Mesenchymal stem cell (in vitro differentiated cells and primary cell): ENCODE results near the gene ZNF346.

Source experiments
- DNase-seq: peaks from one replicate; pipeline ENCODE4 v3.0.0-alpha.2; 2013
- H2AFZ ChIP-seq: one replicate; pipeline ENCODE4 v1.6.1; 2013; ENCODE audit warnings: low read depth, mild to moderate bottlenecking, control low read depth, inconsistent platforms, low read length, moderate library complexity
- H2AK5ac ChIP-seq: 2 replicates; pipeline ENCODE4 v1.6.1; 2013; ENCODE audit warnings: low read length, moderate library complexity, mild to moderate bottlenecking, inconsistent platforms; ENCODE audit not compliant: severe bottlenecking
- H2BK120ac ChIP-seq: one replicate; pipeline ENCODE4 v1.6.1; 2013; ENCODE audit warnings: low read depth, mild to moderate bottlenecking, inconsistent platforms, low read length, moderate library complexity
- H2BK12ac ChIP-seq, 2 experiments: one replicate each; pipeline ENCODE4 v1.6.1; 2013; ENCODE audit warnings: inconsistent platforms in 2 of 2, low read length in 2 of 2, mild to moderate bottlenecking in 2 of 2, moderate library complexity in 2 of 2, control low read depth in 1 of 2
- H2BK15ac ChIP-seq: one replicate; pipeline ENCODE4 v1.6.1; 2013; ENCODE audit warnings: mild to moderate bottlenecking, low read depth, inconsistent platforms; ENCODE audit not compliant: poor library complexity, severe bottlenecking
- H2BK5ac ChIP-seq: 2 replicates; pipeline ENCODE4 v1.6.1; 2013; ENCODE audit warnings: low read depth, mild to moderate bottlenecking, low read length, control low read depth, inconsistent platforms; ENCODE audit not compliant: poor library complexity, severe bottlenecking
- H3K14ac ChIP-seq, 2 experiments: one replicate each; pipeline ENCODE4 v1.6.1; 2013; ENCODE audit warnings: inconsistent platforms in 2 of 2, low read length in 2 of 2, control low read depth in 1 of 2, mild to moderate bottlenecking in 1 of 2, moderate library complexity in 1 of 2
- H3K18ac ChIP-seq, 2 experiments: one replicate each; pipeline ENCODE4 v1.6.1; 2013; ENCODE audit warnings: inconsistent platforms in 2 of 2, low read length in 2 of 2, control low read depth in 1 of 2, low read depth in 1 of 2, mild to moderate bottlenecking in 1 of 2
- H3K23ac ChIP-seq, 2 experiments: one replicate each; pipeline ENCODE4 v1.6.1; 2013; ENCODE audit warnings: inconsistent platforms in 2 of 2, low read length in 2 of 2, mild to moderate bottlenecking in 2 of 2, moderate library complexity in 2 of 2, control low read depth in 1 of 2
- H3K27ac ChIP-seq: 2 replicates; pipeline ENCODE4 v1.5.1; 2013; ENCODE audit warnings: mild to moderate bottlenecking, moderate library complexity, low read length, control low read depth, inconsistent platforms; ENCODE audit not compliant: poor library complexity, severe bottlenecking
- H3K27me3 ChIP-seq, 2 experiments: 2 replicates each; pipeline versions ENCODE4 v1.6.1 to v1.7.0; 2013; ENCODE audit warnings: low read length in 2 of 2, mild to moderate bottlenecking in 2 of 2, moderate library complexity in 2 of 2, control low read depth in 1 of 2, inconsistent platforms in 1 of 2; ENCODE audit not compliant: control insufficient read depth in 1 of 2, insufficient read depth in 1 of 2
- H3K36me3 ChIP-seq, 2 experiments: 2 replicates each; pipeline versions ENCODE4 v1.6.1 to v1.7.0; 2013; ENCODE audit warnings: low read length in 2 of 2, control low read depth in 1 of 2, inconsistent platforms in 1 of 2, low read depth in 1 of 2, mild to moderate bottlenecking in 1 of 2; ENCODE audit not compliant: insufficient read depth in 2 of 2, control insufficient read depth in 1 of 2
- H3K4ac ChIP-seq, 2 experiments: one replicate each; pipeline ENCODE4 v1.6.1; 2013; ENCODE audit warnings: inconsistent platforms in 2 of 2, low read length in 2 of 2, mild to moderate bottlenecking in 2 of 2, moderate library complexity in 2 of 2, control low read depth in 1 of 2, low read depth in 1 of 2
- H3K4me1 ChIP-seq: 2 replicates; pipeline ENCODE4 v1.6.1; 2013; ENCODE audit warnings: low read depth, low read length, control low read depth; ENCODE audit not compliant: control insufficient read depth, insufficient read depth
- H3K4me2 ChIP-seq: 2 replicates; pipeline ENCODE4 v1.6.1; 2013; ENCODE audit warnings: low read length, mild to moderate bottlenecking, inconsistent platforms; ENCODE audit not compliant: poor library complexity, severe bottlenecking
- H3K4me3 ChIP-seq, 2 experiments: 2 replicates each; pipeline versions ENCODE4 v1.5.1 to v1.7.0; 2013; ENCODE audit warnings: low read length in 2 of 2, mild to moderate bottlenecking in 2 of 2, control low read depth in 1 of 2, low read depth in 1 of 2; ENCODE audit not compliant: insufficient read depth in 1 of 2
- H3K79me1 ChIP-seq: replicated peaks from 2 replicates; pipeline ENCODE4 v1.6.1; 2013; ENCODE audit warnings: mild to moderate bottlenecking, control low read depth, low read length, inconsistent platforms; ENCODE audit not compliant: poor library complexity, severe bottlenecking
- H3K9ac ChIP-seq: 2 replicates; pipeline ENCODE4 v1.7.0; 2013; ENCODE audit warnings: mild to moderate bottlenecking, low read length, moderate library complexity
- H3K9me3 ChIP-seq: 2 replicates; pipeline ENCODE4 v1.7.0; 2013; ENCODE audit warnings: mild to moderate bottlenecking, low read length; ENCODE audit not compliant: control insufficient read depth
- H4K8ac ChIP-seq: one replicate; pipeline ENCODE4 v1.6.1; 2013; ENCODE audit warnings: inconsistent platforms, mild to moderate bottlenecking, low read length, moderate library complexity
- H4K91ac ChIP-seq: one replicate; pipeline ENCODE4 v1.6.1; 2013; ENCODE audit warnings: mild to moderate bottlenecking, low read length, inconsistent platforms
- WGBS: methylation state at CpG from one replicate; pipeline ENCODE4 v1.1.7; 2013; ENCODE audit warnings: mixed read lengths; 5-methylcytosine and 5-hydroxymethylcytosine counted together

Gene ZNF346

GRCh38 chr5:177084175-177084574 lies 61.7 kb downstream of the ZNF346 start:
- WGBS, result 69% methylated on average over 3 of the region's 4 CpGs
- peak overlapping the region; percentile 32 for H2AFZ ChIP-seq

DNA sequence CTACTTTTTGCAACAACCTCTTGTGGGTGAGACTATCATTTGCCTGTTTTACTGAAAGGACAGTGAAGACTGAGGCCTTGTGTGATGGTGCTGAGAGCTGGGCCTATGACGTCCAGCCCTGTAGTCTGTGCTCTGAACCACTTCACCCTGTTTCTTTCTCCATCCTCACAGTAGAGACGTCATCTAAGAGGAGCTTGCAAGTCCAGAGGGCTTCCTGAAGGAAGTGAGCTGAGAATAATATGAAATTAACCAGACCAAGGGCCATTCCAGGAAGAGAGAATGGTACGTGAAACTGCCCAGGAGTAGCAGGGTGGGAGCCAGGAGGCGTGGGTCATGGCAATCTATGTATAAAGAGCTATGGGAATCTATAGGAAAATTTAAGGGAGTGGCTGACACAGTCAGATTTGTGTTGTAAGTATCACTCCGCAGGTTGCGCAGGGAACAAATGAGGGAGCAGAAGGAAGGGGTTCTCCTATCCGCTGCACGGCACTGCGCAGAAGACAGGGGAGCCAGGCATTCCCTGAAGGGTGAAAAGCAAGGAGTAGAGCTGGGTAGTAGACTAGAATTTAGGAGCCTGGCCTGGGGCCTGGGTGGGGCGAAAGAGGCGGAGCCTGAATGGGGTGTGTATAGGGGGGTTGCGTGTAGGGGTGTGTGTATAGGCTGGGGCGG lies 63.6 kb downstream of the ZNF346 start:
- Histone ChIP-seq H3K18ac (no peak overlapping the region), H3K9me3 (no peaks in the 10 kb centered on the region), H3K27ac (no peak overlapping the region), H2BK120ac (no peak overlapping the region), H3K23ac (no peak overlapping the region), H3K4ac (peak overlapping the region in 1 of 2 experiments; percentile 17), H2BK12ac (no peak overlapping the region), H3K27me3 (peaks cover 0 to 63% of the 10 kb centered on the region in 2 experiments), H2AFZ (no peak overlapping the region), H3K4me3 (no peak overlapping the region), H2BK15ac (no peak overlapping the region), H3K79me1 (peaks cover 1% of the 10 kb centered on the region), H2BK5ac (no peak overlapping the region), H3K14ac (no peak overlapping the region), H3K4me2 (no peak overlapping the region), H2AK5ac (peak overlapping the region; percentile 25), H3K9ac (no peak overlapping the region), H4K91ac (peak overlapping the region; percentile 76), H3K36me3 (peaks cover 0 to 18% of the 10 kb centered on the region in 2 experiments), H3K4me1 (peaks cover 44% of the 10 kb centered on the region), H4K8ac (peak overlapping the region; percentile 40)
- WGBS, result 66% methylated on average over 11 of the region's 13 CpGs
- DNase-seq, result peak; percentile 52

More at GRCh38 chr5:177084175-177084574, 61.7 kb downstream of the ZNF346 start:
- H3K23ac ChIP-seq, result no peak overlapping the region
- H3K4me3 ChIP-seq, result no peak overlapping the region
- no peak overlapping the region for H3K14ac ChIP-seq
- no peak overlapping the region for H2AK5ac ChIP-seq
- H3K36me3 ChIP-seq, result no peaks in the 10 kb centered on the region
- H3K9ac ChIP-seq, result no peak overlapping the region
- no peak overlapping the region for H3K18ac ChIP-seq
- H3K27ac ChIP-seq, result no peak overlapping the region
- peaks cover 0 to 60% of the 10 kb centered on the region in 2 experiments for H3K27me3 ChIP-seq
- H2BK15ac ChIP-seq, result no peak overlapping the region
- H3K4me1 ChIP-seq, result peaks cover 30% of the 10 kb centered on the region
- no peak for DNase-seq
- H4K91ac ChIP-seq, result no peak overlapping the region
- no peak overlapping the region for H2BK120ac ChIP-seq
- no peaks in the 10 kb centered on the region for H3K79me1 ChIP-seq
- H2BK12ac ChIP-seq, result no peak overlapping the region
- no peak overlapping the region for H3K4me2 ChIP-seq
- H3K4ac ChIP-seq, result no peak overlapping the region
- no peak overlapping the region for H2BK5ac ChIP-seq
- H4K8ac ChIP-seq, result no peak overlapping the region
- no peaks in the 10 kb centered on the region for H3K9me3 ChIP-seq

GRCh38 chr5:177086654-177087397 lies 64.3 kb downstream of the ZNF346 start, which contains the start of gene FGFR4:
Gene FGFR4 (plus strand): TSS chr5:177086915. CDS start chr5:177089603, 2,688 bp downstream.
- peaks cover 49% of the 10 kb centered on the region for H3K4me1 ChIP-seq
- H2AK5ac ChIP-seq, result peak within 1 kb of the TSS; percentile 92
- peaks cover 3% of the 10 kb centered on the region for H3K79me1 ChIP-seq
- H3K27ac ChIP-seq, result peak within 1 kb of the TSS; percentile 79
- peak within 1 kb of the TSS; percentile 56 to 76 for H3K4me3 ChIP-seq
- H2BK5ac ChIP-seq, result peak within 1 kb of the TSS; percentile 91
- H3K14ac ChIP-seq, result peak within 1 kb of the TSS in 1 of 2 experiments; percentile 88
- H3K9me3 ChIP-seq, result no peaks in the 10 kb centered on the region
- no peak within 1 kb of the TSS for H2BK120ac ChIP-seq
- peak within 1 kb of the TSS; percentile 75 to 79 for H3K18ac ChIP-seq
- H2BK12ac ChIP-seq, result peak within 1 kb of the TSS in 1 of 2 experiments; percentile 51
- no peak within 1 kb of the TSS for H3K9ac ChIP-seq
- H2AFZ ChIP-seq, result peak within 1 kb of the TSS; percentile 81
- peak within 1 kb of the TSS; percentile 84 for H4K8ac ChIP-seq
- H3K23ac ChIP-seq, result peak within 1 kb of the TSS in 1 of 2 experiments; percentile 78
- peak within 1 kb of the TSS; percentile 80 for H4K91ac ChIP-seq
- peak within 1 kb of the TSS; percentile 60 for H3K4me2 ChIP-seq
- peak within 1 kb of the TSS; percentile 33 to 38 for H3K4ac ChIP-seq
- H3K27me3 ChIP-seq, result peaks cover 0 to 62% of the 10 kb centered on the region in 2 experiments
- DNase-seq, result peak; percentile 64
- peaks cover 0 to 25% of the 10 kb centered on the region in 2 experiments for H3K36me3 ChIP-seq
- under 1% methylated on average over 28 of the region's 68 CpGs for WGBS
- H2BK15ac ChIP-seq, result peak within 1 kb of the TSS; percentile 26
